ENCODE measurements around the gene PPCDC.

Gene PPCDC

DNA sequence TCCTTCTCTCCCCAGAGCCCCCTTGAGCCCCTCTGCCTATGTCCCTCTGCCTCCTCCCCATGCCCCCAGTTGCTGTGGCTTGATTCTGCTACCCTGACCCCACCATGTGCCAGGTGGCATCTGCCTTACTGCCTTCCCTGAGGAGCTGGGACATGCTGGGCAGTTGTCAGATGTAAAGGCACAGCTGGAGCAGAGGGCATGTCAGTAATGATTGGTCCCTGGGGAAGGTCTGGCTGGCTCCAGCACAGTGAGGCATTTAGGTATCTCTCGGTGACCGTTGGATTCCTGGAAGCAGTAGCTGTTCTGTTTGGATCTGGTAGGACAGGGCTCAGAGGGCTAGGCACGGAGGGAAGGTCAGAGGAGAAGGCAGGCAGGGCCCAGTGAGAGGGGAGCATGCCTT, 3.5 kb upstream of the PPCDC start:
- no peak for DNase-seq

DNA sequence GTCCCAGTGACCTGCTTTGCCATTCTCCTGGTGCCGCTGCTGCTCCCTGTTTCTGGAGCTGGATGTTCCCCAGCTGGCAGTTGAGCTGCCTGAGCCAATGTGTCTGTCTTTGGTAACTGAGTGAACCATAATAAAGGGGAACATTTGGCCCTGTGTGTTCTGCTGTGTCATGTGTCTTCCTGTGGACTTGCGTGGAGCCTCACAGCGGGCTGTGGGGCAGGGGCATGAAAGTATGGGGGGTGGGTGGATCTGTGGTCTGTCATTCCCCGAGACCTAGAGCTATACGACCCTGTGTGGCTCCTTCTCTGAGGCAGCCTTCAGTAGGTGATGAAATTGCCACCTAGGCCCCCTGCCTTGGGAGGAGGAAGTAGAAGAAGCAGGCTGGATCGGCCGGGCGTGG, 2.0 kb upstream of the PPCDC start:
- no peak for DNase-seq

- no peak for DNase-seq
Observed at GRCh38 chr15:75022783-75023180, 608 bp upstream of the PPCDC start.

- DNase-seq: peak; percentile 48
Observed at GRCh38 chr15:75023872-75024636, 664 bp downstream of the PPCDC start.

- DNase-seq: no peak
Observed at GRCh38 chr15:75025107-75025506, 1.7 kb downstream of the PPCDC start.

DNA sequence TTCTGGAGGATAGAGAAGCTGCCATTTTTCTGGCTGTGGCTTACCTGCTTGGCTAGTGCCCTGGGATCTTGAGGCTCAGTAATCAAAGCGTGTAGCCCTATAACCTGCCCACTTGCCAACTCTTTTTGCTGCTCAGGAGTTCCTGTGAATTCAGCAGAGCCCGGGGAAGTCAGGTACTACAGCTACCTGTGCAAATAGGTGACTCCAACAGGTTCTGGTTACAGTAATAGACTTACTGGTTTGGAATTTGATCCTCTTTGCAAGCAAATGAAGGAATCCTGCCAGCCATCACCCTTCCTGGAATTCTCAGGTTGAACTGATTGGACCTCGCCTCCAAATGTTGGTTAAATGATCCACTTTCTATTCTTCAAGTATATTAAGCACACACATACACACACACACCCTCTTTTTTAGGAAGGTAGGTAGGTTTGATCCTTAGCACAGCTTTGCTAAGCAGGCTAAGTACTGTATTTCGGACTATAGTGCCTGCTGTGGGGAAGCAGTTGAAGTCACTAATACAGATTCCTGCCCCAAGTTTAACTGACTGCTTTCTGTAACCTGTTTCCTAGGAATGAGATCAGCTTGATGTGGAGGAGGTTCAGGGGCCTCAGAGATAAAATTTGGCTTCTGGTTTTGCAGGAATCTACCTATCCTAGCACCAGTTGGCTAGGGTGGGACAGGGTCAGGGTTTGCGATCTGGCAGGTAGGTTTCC, 2.3 kb downstream of the PPCDC start:
- no peak for DNase-seq

- no peak for DNase-seq
Observed at GRCh38 chr15:75027551-75027950, 4.2 kb downstream of the PPCDC start.

- DNase-seq: no peak
Observed at GRCh38 chr15:75028991-75029377, 5.6 kb downstream of the PPCDC start.

DNA sequence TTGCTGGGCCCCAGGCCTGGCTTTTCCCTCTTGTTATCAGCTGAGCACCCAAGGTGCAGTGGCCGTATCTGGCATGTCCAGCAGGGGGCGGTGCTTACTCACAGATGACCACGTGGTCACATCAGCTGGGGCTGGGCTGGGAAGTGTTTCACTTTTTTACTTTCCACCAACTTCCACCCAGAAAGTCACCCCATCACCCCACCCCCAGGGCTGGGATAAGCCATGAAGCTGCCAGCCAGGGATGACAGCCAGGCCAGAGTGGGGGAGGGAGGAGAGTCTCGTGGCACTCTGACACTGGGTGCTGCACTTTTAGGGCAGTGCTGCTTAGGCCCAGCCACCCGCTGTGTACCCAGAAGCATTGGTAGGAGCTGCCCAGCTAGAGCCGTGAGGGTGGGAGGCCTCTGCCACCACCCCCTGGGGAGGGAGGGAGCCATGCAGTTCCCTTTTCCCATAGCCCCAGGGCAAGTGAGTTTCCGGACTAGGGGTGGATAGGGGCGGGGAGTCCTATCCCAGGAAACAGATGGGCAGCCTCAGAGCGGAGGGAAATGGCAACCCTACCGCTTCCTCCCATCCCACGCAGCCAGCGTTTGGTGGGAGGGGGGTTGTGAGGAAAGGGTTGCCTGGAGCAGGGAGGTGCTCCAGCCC, 6.1 kb downstream of the PPCDC start:
- no peak for DNase-seq

DNA sequence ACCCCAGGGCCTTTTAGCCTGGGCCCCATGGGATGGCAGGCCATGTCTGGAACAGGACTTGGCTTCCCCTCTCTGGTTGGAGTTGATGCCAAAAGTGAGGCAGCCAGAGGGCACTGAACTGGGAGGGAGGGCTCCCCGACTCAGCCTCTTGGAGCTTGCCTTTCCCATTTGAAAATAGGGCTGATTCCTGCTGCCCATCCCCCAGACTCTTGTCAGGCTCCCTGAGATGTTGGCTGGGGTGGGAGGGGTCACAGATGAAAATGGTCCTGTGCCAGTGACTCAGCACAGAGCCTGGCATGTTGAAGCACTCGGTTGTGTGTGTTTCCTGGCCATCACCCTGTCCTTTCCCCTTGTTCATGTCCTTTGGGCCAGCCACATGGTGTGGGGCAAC, 6.6 kb downstream of the PPCDC start:
- no peak for DNase-seq

- no peak for DNase-seq
Observed at GRCh38 chr15:75030424-75030823, 7.0 kb downstream of the PPCDC start.

DNA sequence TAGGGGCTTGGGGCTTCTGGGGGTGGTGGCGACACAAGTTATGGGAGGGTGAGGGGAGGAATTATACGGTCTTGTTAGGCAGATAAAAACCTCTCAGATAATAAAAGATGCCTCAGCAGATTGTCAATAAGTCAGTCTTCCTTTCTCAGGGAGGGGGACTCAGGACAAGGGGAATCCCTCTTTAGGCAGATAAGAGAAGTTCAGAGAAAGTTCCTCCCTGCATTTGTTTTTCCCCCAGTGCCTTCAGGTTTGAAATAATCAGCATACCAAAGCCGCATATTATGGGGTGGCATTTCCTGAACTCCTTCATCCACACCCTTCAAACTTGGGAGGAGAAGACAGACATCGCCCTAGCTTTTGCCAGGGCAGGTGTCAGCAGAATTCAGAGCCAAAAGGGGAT, 8.5 kb downstream of the PPCDC start:
- no peak for DNase-seq

DNA sequence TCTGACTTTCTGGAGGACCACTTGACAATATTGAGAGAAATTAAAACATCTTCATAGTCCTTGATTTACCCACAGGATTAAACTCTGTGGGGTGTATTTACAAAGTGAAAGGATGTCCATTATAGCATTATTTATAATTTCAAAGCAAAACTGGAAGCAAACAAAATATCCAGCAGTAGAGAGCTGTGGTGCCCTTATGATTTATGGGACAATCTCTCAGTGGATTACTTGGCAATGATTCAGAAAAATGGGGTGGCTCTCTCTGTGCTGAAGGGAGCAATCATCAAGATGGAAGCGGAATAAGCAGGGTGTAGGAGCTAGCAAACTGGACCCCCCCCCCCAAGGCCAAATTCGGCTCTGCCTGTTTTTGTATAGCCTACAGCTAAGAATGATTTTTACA, 9.0 kb downstream of the PPCDC start:
- no peak for DNase-seq

DNA sequence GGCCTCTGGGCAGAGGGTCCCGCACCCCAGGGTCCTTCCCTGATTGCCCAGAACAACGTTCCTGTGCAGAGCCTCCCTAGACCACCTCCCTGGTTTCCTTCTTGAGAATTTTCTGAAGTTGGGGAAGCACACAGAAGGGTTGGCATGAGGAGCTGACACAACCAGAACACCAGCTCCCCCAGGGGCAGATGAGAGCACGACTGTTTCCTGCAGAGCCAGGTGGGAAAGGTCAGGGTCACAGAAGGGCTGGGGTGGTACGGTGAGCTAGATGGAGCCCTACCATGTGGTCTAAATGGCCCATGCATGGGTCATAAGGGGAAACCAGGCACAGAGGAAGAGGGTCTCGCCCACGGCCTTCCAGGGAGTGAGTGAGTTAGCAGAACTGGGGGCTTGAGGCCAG, 10.4 kb downstream of the PPCDC start:
- no peak for DNase-seq

DNA sequence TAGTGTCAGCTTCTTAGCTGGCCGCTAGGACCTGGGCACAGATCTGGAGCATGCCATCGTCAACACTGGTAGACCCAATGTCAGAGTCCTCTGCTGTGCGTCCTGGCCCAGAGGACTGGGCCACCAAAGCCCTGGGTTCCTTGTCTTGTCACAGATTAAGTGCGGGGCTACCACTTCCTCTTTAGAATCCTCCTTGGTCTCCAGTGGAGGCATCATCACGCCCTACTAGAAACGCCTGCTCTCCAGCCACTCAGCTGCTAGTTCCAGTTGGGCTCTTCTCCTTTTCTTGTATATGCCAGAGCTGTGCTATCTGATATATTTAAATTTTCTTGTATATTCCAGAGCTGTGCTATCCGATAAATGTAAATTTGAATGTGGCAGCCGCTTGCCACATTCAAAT, 11.2 kb downstream of the PPCDC start:
- DNase-seq: peak; percentile 2

DNA sequence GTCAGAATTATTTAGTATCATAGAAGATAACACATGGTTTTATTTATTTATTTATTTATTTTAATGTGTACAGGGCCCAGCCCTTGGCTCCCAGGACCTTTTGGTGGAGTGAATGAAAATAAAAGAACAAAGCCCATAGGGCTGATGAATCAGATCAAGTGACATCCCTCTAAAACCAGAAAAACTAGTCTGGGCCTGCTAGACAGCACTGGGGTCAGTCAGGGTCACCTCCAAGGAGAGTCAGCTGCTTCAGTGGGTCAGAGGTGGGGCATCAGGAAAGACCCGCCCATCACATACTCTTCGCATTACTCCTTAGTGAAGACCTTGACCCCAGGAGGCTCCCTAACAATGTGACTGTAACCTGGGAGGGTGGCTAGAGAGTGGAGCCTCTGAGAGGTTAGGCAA, 12.8 kb downstream of the PPCDC start:
- DNase-seq: no peak

- DNase-seq: no peak
Observed at GRCh38 chr15:75037685-75038084, 14.3 kb downstream of the PPCDC start.

DNA sequence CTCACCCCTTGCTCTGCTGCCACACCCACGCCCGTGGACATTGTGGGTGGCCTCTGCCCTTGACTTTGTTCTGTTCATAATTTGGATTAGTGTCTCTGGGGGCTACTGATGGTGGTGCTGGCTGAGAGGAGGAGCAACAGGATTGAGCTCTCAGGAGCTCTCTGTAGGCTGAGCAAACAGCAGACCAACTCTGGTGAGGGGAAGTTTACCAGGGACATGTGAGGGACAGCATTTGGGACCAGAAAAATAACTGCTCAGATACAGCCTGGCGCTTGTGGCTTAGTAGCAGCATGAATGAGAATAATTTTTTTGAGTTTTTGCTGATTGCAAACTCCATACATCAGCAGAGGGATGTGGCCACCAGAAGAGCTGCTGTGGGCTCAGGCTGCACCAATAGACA, 14.8 kb downstream of the PPCDC start:
- DNase-seq: no peak

GRCh38 chr15:75042730-75043508, 19.5 kb downstream of the PPCDC start:
- DNase-seq: peak; percentile 94

DNA sequence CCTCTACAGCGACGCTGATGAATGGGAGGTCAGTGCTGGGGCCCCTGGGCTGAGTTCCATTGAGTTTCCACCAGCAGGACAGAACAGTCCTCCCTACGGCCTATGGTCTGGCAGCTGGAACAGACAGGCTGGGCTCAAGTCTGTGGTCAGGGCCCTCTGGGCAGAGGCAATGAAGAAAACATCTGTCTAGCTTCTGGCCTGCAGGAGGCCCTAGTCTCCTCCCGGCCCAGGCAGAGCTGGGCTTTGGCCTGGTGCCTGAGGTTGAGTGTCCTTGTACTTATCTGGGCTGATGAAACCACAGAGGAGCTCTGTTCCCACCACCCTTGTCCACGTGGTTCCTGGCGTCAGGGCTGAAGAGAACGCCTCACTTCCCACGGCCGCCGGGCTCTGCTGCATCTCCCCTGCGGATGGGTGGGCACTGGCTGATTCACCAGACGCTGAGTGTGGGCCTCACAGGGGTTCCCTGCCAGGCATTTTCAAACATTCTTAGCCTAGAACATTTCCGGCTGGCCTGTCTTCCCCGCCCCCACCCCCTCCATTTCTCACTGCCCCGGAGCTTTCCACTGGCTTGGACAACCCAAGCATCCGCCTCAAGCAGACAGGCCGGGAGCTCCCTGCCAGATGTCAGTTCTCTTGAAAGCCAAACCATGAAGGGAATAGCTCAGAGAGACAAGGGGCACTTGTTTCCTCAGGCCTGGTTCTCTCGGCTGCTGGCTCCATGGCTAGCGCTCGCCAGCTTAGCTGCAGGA, 20.3 kb downstream of the PPCDC start:
- no peak for DNase-seq

DNA sequence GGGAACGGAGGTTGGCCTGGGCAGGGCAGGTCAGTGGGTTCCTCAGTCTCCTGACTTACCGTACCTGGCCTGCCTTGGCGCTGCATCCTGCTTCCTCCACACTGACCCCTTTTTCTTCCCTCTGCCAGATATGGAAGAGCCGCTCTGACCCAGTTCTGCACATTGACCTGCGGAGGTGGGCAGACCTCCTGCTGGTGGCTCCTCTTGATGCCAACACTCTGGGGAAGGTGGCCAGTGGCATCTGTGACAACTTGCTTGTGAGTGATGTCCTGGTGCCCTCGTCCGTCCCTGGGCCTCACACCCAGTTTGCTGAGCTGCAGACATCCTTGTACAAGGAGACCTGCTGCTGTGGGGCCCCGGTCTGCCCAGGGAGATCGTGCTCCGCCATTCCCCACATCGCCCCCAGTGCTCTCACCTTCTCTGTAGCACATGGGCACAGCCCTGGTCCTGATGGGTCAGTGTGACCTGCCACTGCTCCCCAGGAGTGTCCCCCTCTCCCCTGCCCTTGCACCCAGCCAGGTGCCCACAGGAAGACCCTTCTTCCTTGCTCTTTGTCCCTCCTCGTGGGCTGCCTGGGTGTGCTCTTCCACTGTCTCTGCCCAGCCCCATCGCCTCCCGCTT, 21.0 kb downstream of the PPCDC start:
- no peak for DNase-seq

DNA sequence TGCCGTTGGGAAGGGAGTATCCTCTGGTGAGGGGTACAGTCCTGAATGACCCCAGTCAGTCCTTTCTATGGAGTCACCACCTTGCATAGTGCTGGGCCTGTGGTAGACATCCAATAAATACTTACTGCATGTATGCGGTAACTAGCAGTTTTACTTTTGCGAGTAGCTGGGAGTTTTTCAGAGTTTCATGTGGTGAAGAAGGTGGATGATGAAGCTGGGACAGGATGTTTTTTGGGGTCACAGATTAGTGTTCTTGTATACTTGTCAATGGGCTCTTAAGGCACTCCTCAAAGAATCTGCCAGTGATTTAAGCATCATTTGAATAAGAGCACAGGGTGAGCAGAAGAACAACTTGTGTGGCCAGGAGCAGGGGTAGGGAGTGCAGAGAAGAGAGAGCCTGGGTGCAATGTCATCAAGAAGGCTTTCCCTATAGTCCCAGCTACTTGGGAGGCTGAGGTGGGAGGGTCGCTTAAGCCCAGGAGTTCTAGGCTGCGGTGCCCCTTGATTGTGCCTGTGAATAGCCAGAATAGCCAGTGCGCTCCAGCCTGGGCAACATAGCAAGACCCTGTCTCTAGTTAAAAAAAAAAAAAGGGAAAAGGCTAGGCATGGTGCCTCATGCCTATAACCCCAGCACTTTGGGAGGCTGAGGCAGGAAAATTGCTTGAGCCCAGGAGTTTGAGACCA, 22.1 kb downstream of the PPCDC start:
- DNase-seq: no peak
